B cell (primary cell): Measurements from ENCODE around the gene SAG. TPM values are rescaled to one million over a fixed set of nuclear protein-coding genes. Genes with fewer than 3 reads are reported as not detected.

Source experiments
- ATAC-seq: fragments of 200-7000 bp; cut with Tn5 transposase; one replicate; pipeline ENCODE4 v1.10.0; 2021; ENCODE audit warnings: low read depth, mild to moderate bottlenecking, moderate number of reproducible peaks, moderate library complexity
- CTCF ChIA-PET: fragments of 350-600 bp; sonication (Branson Sonifier 250); formaldehyde crosslinking; loops from one replicate; lab custom pipeline; 2021; ENCODE audit warnings: antibody characterized with exemption, inconsistent platforms; lab: Charles Lee
- POLR2A ChIA-PET: fragments of 350-600 bp; sonication (Branson Sonifier 250); formaldehyde crosslinking; loops from one replicate; lab custom pipeline; 2021; ENCODE audit warnings: antibody characterized with exemption; lab: Charles Lee
- DNase-seq: peaks from one replicate; pipeline ENCODE4 v3.0.0; 2013
- H2AFZ ChIP-seq: 2 replicates; pipeline ENCODE4 v1.6.1; 2012; ENCODE audit warnings: mild to moderate bottlenecking, low read depth, low read length; ENCODE audit not compliant: insufficient read depth, poor library complexity, severe bottlenecking
- H3K27ac ChIP-seq, 2 donors: 1 replicate in 1 of 2; 2 replicates in 1 of 2; pipeline ENCODE4 v1.5.1; 2012 to 2013; ENCODE audit warnings: low read length in 2 of 2, mild to moderate bottlenecking in 2 of 2, moderate library complexity in 1 of 2
- H3K27me3 ChIP-seq, 4 experiments: fragments of 200-600 bp in 1 of 4; sonication (generic) in 1 of 4; replicated peaks in 1 of 4; 1 replicate in 2 of 4; 2 replicates in 2 of 4; pipeline versions ENCODE4 v1.6.1 to v1.7.0; 2013 to 2016; ENCODE audit warnings: low read length in 3 of 4, mild to moderate bottlenecking in 2 of 4, mixed read lengths in 1 of 4, moderate library complexity in 1 of 4; ENCODE audit not compliant: insufficient read depth in 4 of 4, control insufficient read depth in 3 of 4; ENCODE audit errors: control extremely low read depth in 1 of 4
- H3K36me3 ChIP-seq, 2 experiments: replicated peaks in 1 of 2; 1 replicate in 1 of 2; 2 replicates in 1 of 2; pipeline versions ENCODE4 v1.6.1 to v1.7.1; 2013; ENCODE audit warnings: low read length in 1 of 2; ENCODE audit not compliant: insufficient read depth in 2 of 2, control insufficient read depth in 1 of 2; ENCODE audit errors: control extremely low read depth in 1 of 2, extremely low read depth in 1 of 2
- H3K4me1 ChIP-seq, 2 donors: fragments of 200-600 bp in 1 of 2; sonication (generic) in 1 of 2; 1 replicate in 1 of 2; 2 replicates in 1 of 2; pipeline versions ENCODE4 v1.5.1 to v1.6.1; 2013 to 2017; ENCODE audit warnings: low read length in 2 of 2; ENCODE audit not compliant: control insufficient read depth in 2 of 2, insufficient read depth in 2 of 2
- H3K4me2 ChIP-seq: replicated peaks from 2 replicates; pipeline ENCODE3; 2012; ENCODE audit warnings: mild to moderate bottlenecking, low read depth, low read length; ENCODE audit not compliant: poor library complexity, severe bottlenecking
- H3K4me3 ChIP-seq, 5 experiments: fragments of 200-600 bp in 1 of 5; sonication (generic) in 1 of 5; 1 replicate in 3 of 5; 2 replicates in 2 of 5; pipeline versions ENCODE4 v1.5.1 to v1.7.0; 2011 to 2016; ENCODE audit warnings: low read length in 4 of 5, mild to moderate bottlenecking in 4 of 5, low read depth in 2 of 5, control low read depth in 1 of 5, moderate library complexity in 1 of 5; ENCODE audit not compliant: insufficient read depth in 1 of 5; ENCODE audit errors: control extremely low read depth in 1 of 5, extremely low read depth in 1 of 5
- H3K79me2 ChIP-seq: fragments of 200-600 bp; sonication (generic); one replicate; pipeline ENCODE4 v1.6.0; 2016; ENCODE audit warnings: low read length; ENCODE audit not compliant: control insufficient read depth, insufficient read depth
- H3K9ac ChIP-seq: fragments of 200-600 bp; sonication (generic); 2 replicates; pipeline ENCODE4 v1.6.1; 2017; ENCODE audit warnings: mild to moderate bottlenecking, low read length, moderate library complexity
- H3K9me3 ChIP-seq, 3 donors: one replicate each; pipeline versions ENCODE4 v1.6.1 to v1.7.1; 2013; ENCODE audit warnings: low read length in 2 of 3; ENCODE audit not compliant: control insufficient read depth in 2 of 3, insufficient read depth in 1 of 3; ENCODE audit errors: control extremely low read depth in 1 of 3
- H4K20me1 ChIP-seq: 2 replicates; pipeline ENCODE4 v1.6.0; 2012; ENCODE audit warnings: mild to moderate bottlenecking, low read length; ENCODE audit not compliant: insufficient read depth, control insufficient read depth, poor library complexity, severe bottlenecking
- H3K27ac Mint-ChIP-seq: one replicate; pipeline ENCODE4 v1.8.0; 2021; ENCODE audit warnings: mixed read lengths
- H3K27me3 Mint-ChIP-seq: one replicate; pipeline ENCODE4 v1.8.0; 2021; ENCODE audit warnings: mixed read lengths
- H3K4me1 Mint-ChIP-seq: one replicate; pipeline ENCODE4 v1.8.0; 2021; ENCODE audit warnings: mixed read lengths
- H3K4me3 Mint-ChIP-seq: one replicate; pipeline ENCODE4 v1.8.0; 2021; ENCODE audit warnings: mixed read lengths
- H3K9me3 Mint-ChIP-seq: one replicate; pipeline ENCODE4 v1.8.0; 2022; ENCODE audit warnings: mixed read lengths; ENCODE audit not compliant: insufficient read depth
- CTCF ChIP-seq: fragments of 200-600 bp; IDR thresholded peaks from one replicate; pipeline ENCODE4 v1.8.0; 2022; ENCODE audit warnings: antibody characterized with exemption, mild to moderate bottlenecking
- EZH2 ChIP-seq: IDR thresholded peaks from 2 replicates; pipeline ENCODE4 v1.6.1; 2012; ENCODE audit warnings: borderline replicate concordance, low read depth, mild to moderate bottlenecking, moderate library complexity, low read length; ENCODE audit not compliant: insufficient read depth, poor library complexity, severe bottlenecking
- WGBS: methylation state at CpG from one replicate; pipeline ENCODE4 v1.1.5; 2013; ENCODE audit warnings: missing lambda C conversion rate; ENCODE audit not compliant: insufficient coverage; 5-methylcytosine and 5-hydroxymethylcytosine counted together
- intact Hi-C: fragments of 100-400 bp; cut with micrococcal nuclease; formaldehyde crosslinking; loops from one replicate; pipeline ENCODE4 v1.10.0; 2022
- polyA plus RNA-seq: library from polyadenylated mRNA; depleted of rRNA; stranded (reverse); fragments of >200 nt; gene quantifications from 2 replicates; pipeline ENCODE4 v1.2.3, GENCODE V29; 2012
- total RNA-seq, 2 donors: library from RNA; stranded (reverse); fragments of 120-200 nt in 1 of 2; gene quantifications; 1 replicate in 1 of 2; 2 replicates in 1 of 2; pipeline versions ENCODE4 v1.2.3 to v1.2.4, GENCODE V29; 2013 to 2022

Gene SAG
- total and polyA plus RNA-seq, 2 donors (not counting 1 experiment from before 2014, with no cell fraction given), result 0.03 to 0.17 TPM

DNA sequence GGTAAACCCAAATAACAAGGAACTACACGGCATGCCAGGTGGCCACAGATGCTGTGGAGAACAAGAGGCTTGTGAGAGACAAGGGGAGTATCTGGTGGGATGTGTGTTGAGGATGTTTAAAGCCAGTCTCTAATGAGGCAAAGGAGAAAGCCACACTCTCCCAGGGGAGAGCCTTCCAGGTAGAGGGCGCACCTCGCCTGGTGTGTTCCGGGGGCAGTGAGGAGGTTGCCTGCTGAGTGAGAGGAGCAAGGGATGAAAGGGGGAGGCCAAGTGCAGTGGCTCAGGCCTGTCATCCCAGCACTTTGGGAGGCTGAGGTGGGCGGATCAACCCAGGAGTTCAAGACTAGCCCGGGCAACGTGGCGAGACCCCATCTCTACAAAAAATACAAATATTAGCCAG, 16.2 kb downstream of the SAG start:
- intact Hi-C loops, result loop anchor here (5.0 kb wide), 1 partner anchor 33 kb away; no protein-coding TSS in a partner anchor
- H2AFZ ChIP-seq, result no peak overlapping the region
- H3K4me3 Mint-ChIP-seq, result no peak overlapping the region
- H3K4me1 ChIP-seq, result peaks cover 36 to 57% of the 10 kb centered on the region in 2 donors
- ATAC-seq (no peak), DNase-seq (no peak)
- POLR2A ChIA-PET, result interaction anchor here (0.6 kb wide), 1 partner anchor 18 kb away, joined by 6 read pairs; no protein-coding TSS in a partner anchor
- peaks cover 3% of the 10 kb centered on the region for H3K9me3 Mint-ChIP-seq
- no peak overlapping the region for H3K27ac ChIP-seq
- no peak overlapping the region for H3K27ac Mint-ChIP-seq
- H3K36me3 ChIP-seq, result no peaks in the 10 kb centered on the region
- TF ChIP-seq EZH2 (no peak), CTCF (no peak)
- H3K4me2 ChIP-seq, result no peak overlapping the region
- H4K20me1 ChIP-seq, result no peaks in the 10 kb centered on the region
- no peaks in the 10 kb centered on the region for H3K27me3 ChIP-seq
- no peak overlapping the region for H3K9ac ChIP-seq
- CTCF ChIA-PET, result no interaction called here
- H3K79me2 ChIP-seq, result no peaks in the 10 kb centered on the region
- peaks cover 0 to 13% (median 0%) of the 10 kb centered on the region in 3 donors for H3K9me3 ChIP-seq
- no peak overlapping the region for H3K4me3 ChIP-seq
- H3K27me3 Mint-ChIP-seq, result no peaks in the 10 kb centered on the region
- H3K4me1 Mint-ChIP-seq, result peaks cover 50% of the 10 kb centered on the region
- 86% methylated on average over 3 of the region's 8 CpGs for WGBS

GRCh38 chr2:233325256-233325655, 17.6 kb downstream of the SAG start:
- TF ChIP-seq EZH2 (no peak), CTCF (no peak)
- no peak overlapping the region for H3K4me2 ChIP-seq
- Mint-ChIP-seq H3K27me3 (no peaks in the 10 kb centered on the region), H3K9me3 (peaks cover 3% of the 10 kb centered on the region), H3K4me1 (peaks cover 64% of the 10 kb centered on the region), H3K4me3 (no peak overlapping the region), H3K27ac (peak overlapping the region; percentile 47)
- H3K9me3 ChIP-seq, result peaks cover 0 to 13% (median 0%) of the 10 kb centered on the region in 3 donors
- no peaks in the 10 kb centered on the region for H3K27me3 ChIP-seq
- H3K4me1 ChIP-seq, result peaks cover 46 to 71% of the 10 kb centered on the region in 2 donors
- no peak overlapping the region for H3K27ac ChIP-seq
- 78% methylated on average over 3 of the region's 4 CpGs for WGBS
- CTCF ChIA-PET, result no interaction called here
- peak overlapping the region; percentile 23 for H2AFZ ChIP-seq
- ATAC-seq (no peak), DNase-seq (no peak)
- intact Hi-C loops, result no loop called here
- no peaks in the 10 kb centered on the region for H3K36me3 ChIP-seq
- H3K79me2 ChIP-seq, result no peaks in the 10 kb centered on the region
- H3K4me3 ChIP-seq, result no peak overlapping the region
- POLR2A ChIA-PET, result interaction anchor here (0.6 to 1.4 kb wide), 3 partner anchors 8 to 264 kb away, joined by 4 to 6 read pairs (median 5); no protein-coding TSS in a partner anchor
- no peaks in the 10 kb centered on the region for H4K20me1 ChIP-seq
- no peak overlapping the region for H3K9ac ChIP-seq
